ENCODE data around the gene MRPS34. TPM values are rescaled to one million over a fixed set of nuclear protein-coding genes. Genes with fewer than 3 reads are reported as not detected.

MRPS34 gene
- total RNA-seq, 2 experiments from 2014 or later = 197 to 199 TPM

Other genes with a start within 250 kb of the MRPS34 start
- gene TMEM204, start 239.5 kb downstream of the MRPS34 start, total RNA-seq = 10 to 100 TPM; 22.6 to 22.8 TPM
- gene IFT140, start 161.1 kb downstream of the MRPS34 start, total RNA-seq = 10 to 100 TPM; 10.4 to 11.0 TPM
- 10 to 100 TPM; 23.6 to 24.3 TPM for gene CRAMP1, start 160.8 kb downstream of the MRPS34 start, total RNA-seq
- gene JPT2, start 94.9 kb downstream of the MRPS34 start, total RNA-seq = 100 to 1,000 TPM; 101 to 109 TPM
- 10 to 100 TPM; 57.1 to 57.4 TPM for gene MAPK8IP3, start 66.9 kb downstream of the MRPS34 start, total RNA-seq
- 10 to 100 TPM; 27.0 to 30.0 TPM for gene NME3, start 1.6 kb downstream of the MRPS34 start, total RNA-seq
- 10 to 100 TPM; 20.3 TPM for gene EME2, start 324 bp downstream of the MRPS34 start, total RNA-seq
- 10 to 100 TPM; 21.4 to 22.1 TPM for gene SPSB3, start 9.4 kb upstream of the MRPS34 start, total RNA-seq
- 10 to 100 TPM; 72.7 to 80.2 TPM for gene NUBP2, start 9.8 kb upstream of the MRPS34 start, total RNA-seq
- gene IGFALS, start 20.6 kb upstream of the MRPS34 start, total RNA-seq = not detected
- 10 to 100 TPM; 34.4 to 35.8 TPM for gene HAGH, start 53.7 kb upstream of the MRPS34 start, total RNA-seq
- gene FAHD1, start 54.1 kb upstream of the MRPS34 start, total RNA-seq = 10 to 100 TPM; 18.7 to 20.7 TPM
- not detected for gene MEIOB, start 99.0 kb upstream of the MRPS34 start, total RNA-seq
- gene HS3ST6, start 145.3 kb upstream of the MRPS34 start, total RNA-seq = not detected
- gene MSRB1, start 170.1 kb upstream of the MRPS34 start, total RNA-seq = 10 to 100 TPM; 23.5 to 24.7 TPM
- gene RPL3L, start 181.6 kb upstream of the MRPS34 start, total RNA-seq = under 1 TPM in 1 of 2 experiments, not detected in 1; 0.36 TPM
- 100 to 1,000 TPM; 153 to 155 TPM for gene NDUFB10, start 186.4 kb upstream of the MRPS34 start, total RNA-seq
- 1,000 to 10,000 TPM; 4,851 to 4,954 TPM for gene RPS2, start 191.7 kb upstream of the MRPS34 start, total RNA-seq
- not detected for gene RNF151, start 193.7 kb upstream of the MRPS34 start, total RNA-seq
- 10 to 100 TPM; 73.5 to 74.8 TPM for gene TBL3, start 198.9 kb upstream of the MRPS34 start, total RNA-seq
- under 1 TPM; 0.23 to 0.36 TPM for gene NOXO1, start 208.3 kb upstream of the MRPS34 start, total RNA-seq
- gene GFER, start 211.1 kb upstream of the MRPS34 start, total RNA-seq = 10 to 100 TPM; 39.1 to 43.3 TPM
- 1 to 10 TPM; 4.6 to 4.7 TPM for gene SYNGR3, start 216.8 kb upstream of the MRPS34 start, total RNA-seq
- gene ZNF598, start 236.7 kb upstream of the MRPS34 start, total RNA-seq = 10 to 100 TPM; 94.2 to 95.6 TPM
- 10 to 100 TPM; 15.8 to 18.1 TPM for gene NPW, start 246.7 kb upstream of the MRPS34 start, total RNA-seq

Measured in activated CD8-positive, alpha-beta memory T cell treated with anti-CD3 and anti-CD28 coated beads for 36 hours (primary cell).